MCF 10A (cell line): Measurements from ENCODE around the gene EFEMP1. TPM values are rescaled to one million over a fixed set of nuclear protein-coding genes. Genes with fewer than 3 reads are reported as not detected.
A peak's percentile ranks its signal among the peaks of the same experiment; 100 is the strongest.

Experiments used
- BruUV-seq: library from RNA; stranded (reverse); fragments of 400-500 nt; replicated peaks from 2 replicates; lab custom pipeline; 2021; lab: Mats Ljungman, UMichigan
- CTCF ChIA-PET: fragments of 300-600 bp; sonication (Branson Sonifier 250); formaldehyde crosslinking; extraction: SDS; loops from one replicate; lab custom pipeline; 2021; ENCODE audit warnings: antibody characterized with exemption, inconsistent platforms; lab: Yijun Ruan, JAX
- POLR2A ChIA-PET: fragments of 300-600, 350-650 bp; sonication (Branson Sonifier 250); formaldehyde crosslinking; extraction: SDS; loops from one replicate; lab custom pipeline; 2020; ENCODE audit warnings: antibody characterized with exemption, inconsistent platforms; lab: Yijun Ruan, JAX
- DNase-seq: peaks from one replicate; pipeline ENCODE4 v3.0.0-alpha.2; 2018; ENCODE audit not compliant: unreplicated experiment
- H3K27ac Mint-ChIP-seq: one replicate; pipeline ENCODE4 v1.8.0; 2022; ENCODE audit warnings: mild to moderate bottlenecking, low read depth, mixed read lengths; ENCODE audit not compliant: unreplicated experiment
- H3K27me3 Mint-ChIP-seq: one replicate; pipeline ENCODE4 v1.8.0; 2022; ENCODE audit warnings: mixed read lengths; ENCODE audit not compliant: insufficient read depth, unreplicated experiment
- H3K36me3 Mint-ChIP-seq: one replicate; pipeline ENCODE4 v1.8.0; 2022; ENCODE audit warnings: mild to moderate bottlenecking, moderate library complexity, mixed read lengths; ENCODE audit not compliant: insufficient read depth, unreplicated experiment
- H3K4me1 Mint-ChIP-seq: one replicate; pipeline ENCODE4 v1.8.0; 2022; ENCODE audit warnings: mixed read lengths; ENCODE audit not compliant: insufficient read depth, unreplicated experiment
- H3K4me3 Mint-ChIP-seq: one replicate; pipeline ENCODE4 v1.8.0; 2022; ENCODE audit warnings: mild to moderate bottlenecking, moderate library complexity, mixed read lengths; ENCODE audit not compliant: unreplicated experiment
- H3K9me3 Mint-ChIP-seq: one replicate; pipeline ENCODE4 v1.8.0; 2022; ENCODE audit warnings: mixed read lengths; ENCODE audit not compliant: unreplicated experiment
- intact Hi-C: fragments of 100-400 bp; cut with micrococcal nuclease; formaldehyde crosslinking; loops from 2 replicates; pipeline ENCODE4 v1.14.1; 2022
- total RNA-seq: library from RNA; stranded (reverse); gene quantifications from 2 replicates; pipeline ENCODE4 v1.2.3, GENCODE V29; 2022
- TF ChIP-seq, protein P1 (sequence below): fragments of 200-600 bp; IDR thresholded peaks from one replicate; pipeline ENCODE4 v1.8.0; 2022; ENCODE audit warnings: antibody characterized with exemption, mild to moderate bottlenecking; ENCODE audit not compliant: unreplicated experiment

EFEMP1 gene
- total RNA-seq, 1 experiment from 2014 or later, result 163 TPM

DNA sequence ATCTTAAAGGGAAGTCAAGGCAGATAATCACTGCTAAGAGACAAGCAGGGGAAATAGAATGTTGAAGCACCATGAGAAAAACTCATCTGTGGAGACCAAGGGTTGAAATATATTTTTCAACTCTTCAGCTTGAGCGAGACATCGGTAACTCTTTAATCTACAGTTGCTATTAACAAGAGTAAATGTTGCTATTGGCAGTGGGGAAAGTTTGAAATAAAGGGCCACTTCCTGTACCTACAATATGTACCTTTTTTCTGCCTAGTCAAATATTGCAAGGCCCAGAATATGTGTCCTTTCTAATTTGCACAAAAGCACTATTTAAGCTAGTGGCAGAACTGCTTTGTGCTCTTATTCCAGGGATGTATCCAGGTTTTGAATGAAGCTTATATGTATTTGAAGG is 65.8 kb downstream of the EFEMP1 start:
- intact Hi-C loops, result no loop called here
- ChIA-PET POLR2A (interaction anchor here (0.5 to 1.5 kb wide), 7 partner anchors 10 to 97 kb away, joined by 3 to 8 read pairs (median 6); no protein-coding TSS in a partner anchor), CTCF (interaction anchor here (0.6 to 3.3 kb wide), 4 partner anchors 31 to 98 kb away, joined by 3 to 14 read pairs (median 3); no protein-coding TSS in a partner anchor)
- H3K36me3 Mint-ChIP-seq, result peaks cover 12% of the 10 kb centered on the region
- no peak for DNase-seq
- no peaks in the 10 kb centered on the region for H3K27me3 Mint-ChIP-seq
- peak overlapping the region; percentile 59 for H3K27ac Mint-ChIP-seq
- H3K4me1 Mint-ChIP-seq, result peaks cover 46% of the 10 kb centered on the region
- H3K4me3 Mint-ChIP-seq, result no peak overlapping the region
- no peaks in the 10 kb centered on the region for H3K9me3 Mint-ChIP-seq
- TF ChIP-seq, protein P1, sequence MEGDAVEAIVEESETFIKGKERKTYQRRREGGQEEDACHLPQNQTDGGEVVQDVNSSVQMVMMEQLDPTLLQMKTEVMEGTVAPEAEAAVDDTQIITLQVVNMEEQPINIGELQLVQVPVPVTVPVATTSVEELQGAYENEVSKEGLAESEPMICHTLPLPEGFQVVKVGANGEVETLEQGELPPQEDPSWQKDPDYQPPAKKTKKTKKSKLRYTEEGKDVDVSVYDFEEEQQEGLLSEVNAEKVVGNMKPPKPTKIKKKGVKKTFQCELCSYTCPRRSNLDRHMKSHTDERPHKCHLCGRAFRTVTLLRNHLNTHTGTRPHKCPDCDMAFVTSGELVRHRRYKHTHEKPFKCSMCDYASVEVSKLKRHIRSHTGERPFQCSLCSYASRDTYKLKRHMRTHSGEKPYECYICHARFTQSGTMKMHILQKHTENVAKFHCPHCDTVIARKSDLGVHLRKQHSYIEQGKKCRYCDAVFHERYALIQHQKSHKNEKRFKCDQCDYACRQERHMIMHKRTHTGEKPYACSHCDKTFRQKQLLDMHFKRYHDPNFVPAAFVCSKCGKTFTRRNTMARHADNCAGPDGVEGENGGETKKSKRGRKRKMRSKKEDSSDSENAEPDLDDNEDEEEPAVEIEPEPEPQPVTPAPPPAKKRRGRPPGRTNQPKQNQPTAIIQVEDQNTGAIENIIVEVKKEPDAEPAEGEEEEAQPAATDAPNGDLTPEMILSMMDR, result no peak
- no TSS peak for BruUV-seq

DNA sequence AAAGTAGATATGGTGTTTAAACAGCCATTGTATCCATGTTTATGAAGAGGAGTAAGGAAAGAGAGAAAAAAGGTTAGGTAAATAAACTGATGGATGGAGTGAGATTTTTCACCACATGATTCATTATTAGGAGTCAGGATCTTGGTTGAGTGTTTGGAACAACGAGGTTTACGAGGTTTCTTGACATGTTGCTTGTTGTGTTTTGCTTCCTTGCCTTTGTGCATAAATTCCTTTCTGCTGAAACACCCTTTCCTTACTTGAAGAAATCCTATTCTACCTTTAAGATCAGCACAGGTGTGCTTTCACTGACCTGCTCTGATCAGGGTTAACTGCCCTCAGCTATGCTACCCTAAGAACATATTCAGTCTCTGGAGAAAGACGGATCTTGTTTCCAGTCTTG is 66.6 kb downstream of the EFEMP1 start:
- Mint-ChIP-seq H3K4me1 (peaks cover 38% of the 10 kb centered on the region), H3K4me3 (no peak overlapping the region), H3K27ac (peak overlapping the region; percentile 59), H3K9me3 (peaks cover 7% of the 10 kb centered on the region), H3K36me3 (peaks cover 14% of the 10 kb centered on the region), H3K27me3 (no peaks in the 10 kb centered on the region)
- ChIA-PET CTCF (interaction anchor here (0.6 to 3.3 kb wide), 3 partner anchors 43 to 99 kb away, joined by 3 to 14 read pairs (median 3); no protein-coding TSS in a partner anchor), POLR2A (interaction anchor here (0.6 to 1.5 kb wide), 7 partner anchors 9 to 96 kb away, joined by 3 to 8 read pairs (median 6); no protein-coding TSS in a partner anchor)
- TF ChIP-seq, protein P1, result no peak
- intact Hi-C loops, result no loop called here
- DNase-seq, result peak; percentile 44
- no TSS peak for BruUV-seq

- H3K4me1 Mint-ChIP-seq, result no peaks in the 10 kb centered on the region
- CTCF ChIA-PET, result interaction anchor here (1.0 to 1.6 kb wide), 3 partner anchors 12 to 113 kb away, joined by 3 to 4 read pairs (median 4); no protein-coding TSS in a partner anchor
- TF ChIP-seq, protein P1, result no peak
- no TSS peak for BruUV-seq
- H3K27me3 Mint-ChIP-seq, result no peaks in the 10 kb centered on the region
- H3K9me3 Mint-ChIP-seq, result peaks cover 10% of the 10 kb centered on the region
- DNase-seq, result no peak
- no peak overlapping the region for H3K27ac Mint-ChIP-seq
- no peak overlapping the region for H3K4me3 Mint-ChIP-seq
- H3K36me3 Mint-ChIP-seq, result peaks cover 13% of the 10 kb centered on the region
- intact Hi-C loops, result no loop called here
- POLR2A ChIA-PET, result interaction anchor here (0.6 to 4.7 kb wide), 6 partner anchors 9 to 110 kb away, joined by 3 to 27 read pairs (median 4); no protein-coding TSS in a partner anchor
Measured at GRCh38 chr2:55848096-55848495, 75.5 kb downstream of the EFEMP1 start.

GRCh38 chr2:55846426-55846825 is 77.2 kb downstream of the EFEMP1 start:
- ChIA-PET POLR2A (interaction anchor here (0.7 to 1.7 kb wide), 3 partner anchors 9 to 74 kb away, joined by 3 to 5 read pairs (median 4); no protein-coding TSS in a partner anchor), CTCF (interaction anchor here (1.6 to 1.9 kb wide), 2 partner anchors 9 to 114 kb away, joined by 4 to 6 read pairs; no protein-coding TSS in a partner anchor)
- Mint-ChIP-seq H3K36me3 (no peaks in the 10 kb centered on the region), H3K27me3 (no peaks in the 10 kb centered on the region), H3K27ac (no peak overlapping the region), H3K4me1 (no peaks in the 10 kb centered on the region), H3K4me3 (no peak overlapping the region), H3K9me3 (no peaks in the 10 kb centered on the region)
- intact Hi-C loops, result no loop called here
- no peak for DNase-seq
- BruUV-seq, result no TSS peak
- TF ChIP-seq, protein P1, result no peak
